ENCODE data around the gene C1orf159.
"Not testable (repeated sequence)": the region's sequence is repeated elsewhere in the genome, so short reads cannot be mapped to it uniquely, and the experiment has no call there.

Gene C1orf159

GRCh38 chr1:1099506-1100183 lies 16.2 kb downstream of the C1orf159 start:
- no peak overlapping the region for H3K9ac ChIP-seq (ENCODE audit: low read depth, low read length)
- H3K9me3 ChIP-seq (ENCODE audit: insufficient read depth, low read depth, low read length): peaks cover 32% of the 10 kb centered on the region
- H3K36me3 ChIP-seq (ENCODE audit: insufficient read depth, low read length): 0 out of 2 replicates have a peak, but pooled peaks cover 3% of the 10 kb centered on the region
- no peak overlapping the region for H3K27ac ChIP-seq (ENCODE audit: low read depth, low read length)
- H3K4me1 ChIP-seq (ENCODE audit: insufficient read depth, low read length): no peaks in the 10 kb centered on the region
- H3K27me3 ChIP-seq (ENCODE audit: insufficient read depth, low read length): no peaks in the 10 kb centered on the region
- H3K4me3 ChIP-seq (ENCODE audit: low read length): no peak overlapping the region
- WGBS: 93% methylated on average over 4 of the region's 4 CpGs

DNA sequence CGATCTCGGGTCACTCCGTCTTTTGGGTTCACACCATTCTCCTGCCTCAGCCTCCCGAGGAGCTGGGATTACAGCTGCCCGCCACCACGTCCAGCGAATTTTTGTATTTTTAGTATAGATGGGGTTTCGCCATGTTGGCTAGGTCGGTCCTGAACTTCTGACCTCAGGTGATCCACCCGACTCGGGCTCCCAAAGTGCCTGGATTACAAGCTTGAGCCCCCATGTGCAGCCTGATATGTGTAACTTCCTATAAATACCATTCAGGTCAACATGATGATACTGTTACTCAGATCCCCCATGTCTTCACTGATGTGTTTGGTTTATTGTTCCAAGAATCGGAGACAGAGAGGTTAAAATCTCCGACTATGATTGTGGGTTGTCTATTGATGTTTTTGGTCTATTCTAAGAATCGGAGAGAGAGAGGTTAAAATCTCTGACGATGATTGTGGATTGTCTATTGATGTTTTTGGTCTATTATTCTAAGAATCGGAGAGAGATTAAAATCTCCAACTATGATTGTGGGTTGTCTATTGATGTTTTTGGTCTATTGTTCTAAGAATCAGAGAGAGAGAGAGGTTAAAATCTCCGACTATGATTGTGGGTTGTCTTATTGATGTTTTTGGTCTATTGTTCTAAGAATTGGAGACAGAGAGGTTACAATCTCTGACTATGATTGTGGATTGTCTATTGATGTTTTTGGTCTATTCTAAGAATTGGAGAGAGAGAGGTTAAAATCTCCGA lies 17.0 kb downstream of the C1orf159 start:
- Histone ChIP-seq H3K4me3 (ENCODE audit: low read length) (no peak overlapping the region), H3K36me3 (ENCODE audit: insufficient read depth, low read length) (no peaks in the 10 kb centered on the region)
- 95% methylated on average over 18 of the region's 18 CpGs for WGBS

GRCh38 chr1:1096136-1096535 lies 19.8 kb downstream of the C1orf159 start:
- H3K4me3 ChIP-seq (ENCODE audit: low read length); H3K9ac ChIP-seq (ENCODE audit: low read depth, low read length); H3K4me1 ChIP-seq (ENCODE audit: insufficient read depth, low read length); H3K27me3 ChIP-seq (ENCODE audit: insufficient read depth, low read length); H3K36me3 ChIP-seq (ENCODE audit: insufficient read depth, low read length); H3K27ac ChIP-seq (ENCODE audit: low read depth, low read length): not testable (repeated sequence)
- 89% methylated on average over 5 of the region's 5 CpGs for WGBS
- peaks cover 32% of the 10 kb centered on the region for H3K9me3 ChIP-seq (ENCODE audit: insufficient read depth, low read depth, low read length)

More for the DNA sequence above, 17.0 kb downstream of the C1orf159 start:
- Histone ChIP-seq H3K9ac (ENCODE audit: low read depth, low read length) (no peak overlapping the region), H3K27me3 (ENCODE audit: insufficient read depth, low read length) (no peaks in the 10 kb centered on the region), H3K4me1 (ENCODE audit: insufficient read depth, low read length) (no peaks in the 10 kb centered on the region), H3K27ac (ENCODE audit: low read depth, low read length) (no peak overlapping the region), H3K9me3 (ENCODE audit: insufficient read depth, low read depth, low read length) (peaks cover 32% of the 10 kb centered on the region)

GRCh38 chr1:1094981-1095380 lies 20.9 kb downstream of the C1orf159 start:
- Histone ChIP-seq H3K36me3 (ENCODE audit: insufficient read depth, low read length) (no peaks in the 10 kb centered on the region), H3K4me1 (ENCODE audit: insufficient read depth, low read length) (no peaks in the 10 kb centered on the region), H3K27me3 (ENCODE audit: insufficient read depth, low read length) (no peaks in the 10 kb centered on the region), H3K27ac (ENCODE audit: low read depth, low read length) (no peak overlapping the region), H3K4me3 (ENCODE audit: low read length) (no peak overlapping the region), H3K9ac (ENCODE audit: low read depth, low read length) (no peak overlapping the region), H3K9me3 (ENCODE audit: insufficient read depth, low read depth, low read length) (peaks cover 26% of the 10 kb centered on the region)
- 92% methylated on average over 6 of the region's 7 CpGs for WGBS

GRCh38 chr1:1093610-1093943 lies 22.3 kb downstream of the C1orf159 start:
- no peaks in the 10 kb centered on the region for H3K36me3 ChIP-seq (ENCODE audit: insufficient read depth, low read length)
- no peaks in the 10 kb centered on the region for H3K4me1 ChIP-seq (ENCODE audit: insufficient read depth, low read length)
- H3K9ac ChIP-seq (ENCODE audit: low read depth, low read length): no peak overlapping the region
- no peak overlapping the region for H3K4me3 ChIP-seq (ENCODE audit: low read length)
- no peak overlapping the region for H3K27ac ChIP-seq (ENCODE audit: low read depth, low read length)
- peaks cover 19% of the 10 kb centered on the region for H3K9me3 ChIP-seq (ENCODE audit: insufficient read depth, low read depth, low read length)
- 93% methylated on average over 10 of the region's 10 CpGs for WGBS
- H3K27me3 ChIP-seq (ENCODE audit: insufficient read depth, low read length): no peaks in the 10 kb centered on the region

DNA sequence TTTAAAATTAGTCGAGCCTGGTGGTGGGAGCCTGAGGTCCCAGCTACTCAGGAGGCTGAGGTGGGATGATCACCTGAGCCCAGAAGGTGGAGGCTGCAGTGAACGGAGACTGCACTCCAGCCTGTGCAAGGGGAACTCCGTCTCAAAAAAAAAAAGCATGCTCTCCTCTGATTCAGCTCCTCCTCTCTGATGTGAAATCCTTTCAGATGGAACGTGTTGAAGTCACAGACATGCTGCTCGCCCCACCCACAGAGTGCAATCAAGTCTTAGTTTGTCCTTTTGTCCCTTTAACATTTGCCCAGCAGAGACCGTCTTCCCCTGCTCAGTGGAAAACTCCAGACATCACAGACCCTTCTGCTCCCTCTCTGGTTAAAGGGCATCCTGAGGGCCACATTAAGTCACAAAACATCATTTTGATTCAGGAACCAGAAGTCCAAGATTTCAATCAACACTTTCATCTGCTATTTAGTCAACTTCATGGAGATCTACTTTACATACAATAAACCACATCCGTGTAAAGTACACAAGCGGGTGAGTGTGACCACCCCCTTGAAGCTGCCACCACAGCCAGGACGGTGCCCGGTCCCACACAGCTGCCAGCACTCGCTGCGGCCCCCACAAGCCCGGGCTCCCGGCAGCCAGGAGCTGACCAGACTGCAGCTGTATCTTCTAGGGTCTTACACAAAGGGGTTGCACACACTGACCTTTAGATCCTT lies 22.8 kb downstream of the C1orf159 start:
- Histone ChIP-seq H3K36me3 (ENCODE audit: insufficient read depth, low read length) (no peaks in the 10 kb centered on the region), H3K9me3 (ENCODE audit: insufficient read depth, low read depth, low read length) (peaks cover 19% of the 10 kb centered on the region), H3K27ac (ENCODE audit: low read depth, low read length) (no peak overlapping the region), H3K4me3 (ENCODE audit: low read length) (no peak overlapping the region), H3K27me3 (ENCODE audit: insufficient read depth, low read length) (no peaks in the 10 kb centered on the region), H3K9ac (ENCODE audit: low read depth, low read length) (no peak overlapping the region), H3K4me1 (ENCODE audit: insufficient read depth, low read length) (no peaks in the 10 kb centered on the region)
- WGBS: 93% methylated on average over 14 of the region's 14 CpGs

GRCh38 chr1:1092149-1092855 lies 23.6 kb downstream of the C1orf159 start:
- Histone ChIP-seq H3K27ac (ENCODE audit: low read depth, low read length) (no peak overlapping the region), H3K9ac (ENCODE audit: low read depth, low read length) (no peak overlapping the region), H3K36me3 (ENCODE audit: insufficient read depth, low read length) (no peaks in the 10 kb centered on the region), H3K4me3 (ENCODE audit: low read length) (no peak overlapping the region), H3K4me1 (ENCODE audit: insufficient read depth, low read length) (no peaks in the 10 kb centered on the region), H3K27me3 (ENCODE audit: insufficient read depth, low read length) (no peaks in the 10 kb centered on the region), H3K9me3 (ENCODE audit: insufficient read depth, low read depth, low read length) (peaks cover 19% of the 10 kb centered on the region)
- WGBS: 94% methylated on average over 28 of the region's 28 CpGs

DNA sequence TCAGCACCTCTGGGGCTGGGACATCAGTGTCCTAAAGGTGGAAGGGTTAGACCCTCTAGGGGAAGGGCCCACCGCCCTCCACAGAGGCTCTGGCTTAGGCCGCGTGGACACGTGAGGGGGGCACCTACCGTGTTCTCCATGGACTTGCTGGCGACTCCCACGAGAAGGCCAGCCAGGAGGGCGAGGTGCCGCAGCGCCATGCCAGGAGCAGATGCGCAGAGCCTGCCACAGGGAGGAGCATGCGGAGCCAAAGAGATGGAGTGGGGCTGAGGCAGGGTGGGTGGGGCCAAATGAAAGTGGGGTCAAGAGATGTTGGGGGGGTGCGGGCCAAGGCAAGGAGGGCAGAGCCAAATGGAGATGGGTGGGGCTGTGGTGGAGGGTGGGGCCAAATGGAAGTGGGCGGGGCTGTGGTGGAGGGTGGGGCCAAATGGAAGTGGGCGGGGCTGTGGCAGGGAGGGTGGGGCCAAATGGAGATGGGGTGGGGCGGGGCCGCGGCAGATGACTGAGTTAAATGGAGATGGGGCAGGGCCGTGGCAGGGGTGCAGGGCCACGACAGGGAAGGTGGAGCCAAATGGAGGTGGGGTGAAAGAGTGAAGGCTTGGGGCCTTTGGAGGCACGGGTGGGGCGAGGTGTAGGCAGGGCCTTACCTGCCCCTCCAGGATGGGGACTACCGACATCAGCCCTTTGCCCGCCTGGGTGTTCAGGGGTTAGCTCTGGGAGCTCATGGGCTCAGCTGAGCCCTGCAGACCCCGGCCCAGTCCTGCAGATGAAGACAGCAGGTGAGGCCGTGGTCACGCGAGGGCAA lies 24.3 kb downstream of the C1orf159 start:
- H3K4me3 ChIP-seq (ENCODE audit: low read length): no peak overlapping the region
- no peak overlapping the region for H3K9ac ChIP-seq (ENCODE audit: low read depth, low read length)
- H3K27ac ChIP-seq (ENCODE audit: low read depth, low read length): no peak overlapping the region
- H3K9me3 ChIP-seq (ENCODE audit: insufficient read depth, low read depth, low read length): peaks cover 16% of the 10 kb centered on the region
- WGBS: 95% methylated on average over 28 of the region's 28 CpGs
- H3K4me1 ChIP-seq (ENCODE audit: insufficient read depth, low read length): no peaks in the 10 kb centered on the region
- no peaks in the 10 kb centered on the region for H3K27me3 ChIP-seq (ENCODE audit: insufficient read depth, low read length)
- no peaks in the 10 kb centered on the region for H3K36me3 ChIP-seq (ENCODE audit: insufficient read depth, low read length)

DNA sequence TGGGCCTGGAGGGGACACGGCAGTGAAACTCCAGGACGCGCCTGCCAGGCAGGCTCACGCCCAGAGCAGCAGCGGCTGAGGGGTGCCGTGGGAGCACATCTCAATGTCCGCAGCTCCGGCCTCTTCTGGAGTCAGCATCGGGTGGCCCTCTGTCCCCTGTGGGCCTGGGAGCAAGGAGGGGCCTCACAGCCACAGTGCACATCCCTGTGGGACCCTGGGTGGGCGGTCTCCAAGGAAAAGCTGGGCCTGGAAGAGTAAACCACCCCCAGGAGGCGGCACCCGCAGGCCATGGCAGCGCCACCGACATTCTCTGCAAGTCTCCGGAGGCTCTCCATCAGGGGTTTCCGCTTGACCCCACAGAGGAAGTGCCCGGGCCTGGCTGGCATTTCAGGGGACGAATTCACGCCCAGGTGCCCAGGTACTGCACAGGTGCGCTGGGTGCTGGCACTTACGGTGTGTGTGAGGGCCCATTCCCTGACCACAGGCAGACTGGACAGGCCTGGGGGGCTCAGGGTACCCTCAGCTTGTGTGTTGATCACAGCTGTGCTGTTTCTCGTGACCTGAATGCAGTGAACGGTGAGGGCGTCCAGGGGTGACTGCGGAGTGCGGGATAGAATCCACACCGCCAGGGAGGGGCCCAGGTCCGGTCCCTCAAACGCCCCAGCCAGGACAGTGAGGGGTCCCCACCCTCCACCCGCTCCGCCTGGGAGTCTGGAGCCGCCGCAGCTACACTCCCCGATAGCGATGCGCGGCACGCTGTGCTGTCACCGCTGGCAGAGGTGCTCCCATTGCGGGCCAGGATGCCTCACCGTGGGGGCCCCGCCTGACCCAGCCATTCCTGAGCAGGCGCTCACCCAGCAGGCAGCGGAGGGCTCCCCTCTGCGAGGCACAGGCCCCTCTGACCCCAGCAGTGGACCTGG lies 25.2 kb downstream of the C1orf159 start:
- 95% methylated on average over 45 of the region's 45 CpGs for WGBS
- H3K36me3 ChIP-seq (ENCODE audit: insufficient read depth, low read length): no peaks in the 10 kb centered on the region
- H3K27me3 ChIP-seq (ENCODE audit: insufficient read depth, low read length): no peaks in the 10 kb centered on the region
- H3K9me3 ChIP-seq (ENCODE audit: insufficient read depth, low read depth, low read length): peaks cover 9% of the 10 kb centered on the region
- no peak overlapping the region for H3K4me3 ChIP-seq (ENCODE audit: low read length)
- H3K27ac ChIP-seq (ENCODE audit: low read depth, low read length): no peak overlapping the region
- no peaks in the 10 kb centered on the region for H3K4me1 ChIP-seq (ENCODE audit: insufficient read depth, low read length)
- no peak overlapping the region for H3K9ac ChIP-seq (ENCODE audit: low read depth, low read length)

Data from HUES64 (cell line).